K562 (cell line): ENCODE data around the gene PCF11.

ENCODE experiments used
- ARNT ChIP-seq, 2 experiments: fragments of 450-650 bp; IDR thresholded peaks; 2 replicates each; pipeline ENCODE4 v1.6.1; 2016; ENCODE audit warnings: mild to moderate bottlenecking in 1 of 2
- HCFC1 ChIP-seq: IDR thresholded peaks from 2 replicates; pipeline ENCODE4 v1.6.1; 2012; ENCODE audit warnings: low read depth, low read length, improper control_type of control experiment

DNA sequence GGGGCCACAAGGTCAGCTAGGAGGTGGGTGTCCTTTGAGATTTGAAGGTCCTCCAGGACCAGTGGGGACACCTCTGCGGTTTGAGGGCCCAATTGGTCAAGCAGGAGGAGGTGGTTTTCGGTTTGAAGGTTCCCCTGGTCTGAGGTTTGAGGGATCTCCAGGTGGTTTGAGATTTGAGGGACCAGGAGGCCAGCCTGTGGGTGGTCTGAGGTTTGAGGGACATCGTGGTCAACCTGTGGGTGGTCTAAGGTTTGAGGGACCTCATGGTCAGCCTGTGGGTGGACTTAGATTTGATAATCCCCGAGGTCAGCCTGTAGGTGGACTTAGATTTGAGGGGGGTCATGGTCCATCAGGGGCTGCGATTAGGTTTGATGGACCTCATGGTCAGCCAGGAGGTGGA, 11.8 kb downstream of the PCF11 start:
- TF ChIP-seq HCFC1 (no peak), ARNT (IDR thresholded peaks at IDR 0.05) (no peak)
